Neural progenitor cell (in vitro differentiated cells): Measurements from ENCODE around the gene KCTD10. TPM values are rescaled to one million over a fixed set of nuclear protein-coding genes. Genes with fewer than 3 reads are reported as not detected.

Experiments
- DNase-seq: peaks from one replicate; pipeline ENCODE4 v3.0.0-alpha.2; 2016; ENCODE audit warnings: low spot score
- H2AFZ ChIP-seq: fragments of 200-600 bp; sonication (generic); replicated peaks from 2 replicates; pipeline ENCODE4 v1.6.1; 2016; ENCODE audit warnings: antibody characterized with exemption
- H3F3A ChIP-seq: fragments of 200-600 bp; sonication (generic); 2 replicates; pipeline ENCODE4 v1.6.1; 2016; ENCODE audit warnings: antibody characterized with exemption, low read depth
- H3K27ac ChIP-seq: fragments of 200-600 bp; sonication (generic); 2 replicates; pipeline ENCODE4 v1.5.1; 2016; ENCODE audit warnings: mild to moderate bottlenecking
- H3K27me3 ChIP-seq: fragments of 200-600 bp; sonication (generic); 2 replicates; pipeline ENCODE4 v1.6.1; 2016; ENCODE audit warnings: mild to moderate bottlenecking, moderate library complexity
- H3K36me3 ChIP-seq: fragments of 200-600 bp; sonication (generic); 2 replicates; pipeline ENCODE4 v1.5.1; 2016
- H3K4me1 ChIP-seq: fragments of 200-600 bp; sonication (generic); 2 replicates; pipeline ENCODE4 v1.6.1; 2016; ENCODE audit warnings: mixed run types
- H3K4me2 ChIP-seq: fragments of 200-600 bp; sonication (generic); 2 replicates; pipeline ENCODE4 v1.6.1; 2016
- H3K4me3 ChIP-seq: fragments of 200-600 bp; sonication (generic); 2 replicates; pipeline ENCODE4 v1.5.1; 2016
- H3K79me2 ChIP-seq: fragments of 200-600 bp; sonication (generic); 2 replicates; pipeline ENCODE4 v1.6.1; 2016; ENCODE audit warnings: low read depth
- H3K9ac ChIP-seq: fragments of 200-600 bp; sonication (generic); 2 replicates; pipeline ENCODE4 v1.6.1; 2016
- H3K9me3 ChIP-seq: fragments of 200-600 bp; sonication (generic); 2 replicates; pipeline ENCODE4 v1.5.1; 2016; ENCODE audit warnings: low read depth
- H4K20me1 ChIP-seq: fragments of 200-600 bp; sonication (generic); 2 replicates; pipeline ENCODE4 v1.6.1; 2016; ENCODE audit warnings: low read depth
- H3K27ac Mint-ChIP-seq: 3 replicates; pipeline ENCODE4 v1.8.0; 2021; ENCODE audit warnings: mixed read lengths
- H3K27me3 Mint-ChIP-seq: 2 replicates; pipeline ENCODE4 v1.8.0; 2022; ENCODE audit warnings: low read depth, mild to moderate bottlenecking, inconsistent platforms, moderate library complexity, mixed read lengths; ENCODE audit not compliant: insufficient read depth
- H3K36me3 Mint-ChIP-seq: 3 replicates; pipeline ENCODE4 v1.8.0; 2021; ENCODE audit warnings: mixed read lengths
- H3K4me1 Mint-ChIP-seq: 3 replicates; pipeline ENCODE4 v1.8.0; 2021; ENCODE audit warnings: mixed read lengths
- H3K4me3 Mint-ChIP-seq: 3 replicates; pipeline ENCODE4 v1.8.0; 2021; ENCODE audit warnings: mild to moderate bottlenecking, moderate library complexity, mixed read lengths
- H3K9me3 Mint-ChIP-seq: 3 replicates; pipeline ENCODE4 v1.8.0; 2020; ENCODE audit warnings: mixed read lengths
- EZH2 ChIP-seq: fragments of 200-600 bp; sonication (generic); IDR thresholded peaks from 2 replicates; pipeline ENCODE4 v1.6.1; 2017; ENCODE audit warnings: antibody characterized with exemption, mild to moderate bottlenecking, moderate library complexity
- EZH2phosphoT487 ChIP-seq: fragments of 200-600 bp; sonication (generic); IDR thresholded peaks from 2 replicates; pipeline ENCODE4 v1.6.1; 2017; ENCODE audit warnings: antibody characterized with exemption
- total RNA-seq: library from RNA; depleted of rRNA; stranded (reverse); fragments of >200 nt; gene quantifications from 2 replicates; pipeline ENCODE4 v1.2.3, GENCODE V29; 2015; ENCODE audit warnings: low replicate concordance
- TF ChIP-seq, protein P1 (sequence below): fragments of 200-600 bp; sonication (generic); IDR thresholded peaks from 2 replicates; pipeline ENCODE4 v1.5.1; 2017; ENCODE audit warnings: antibody characterized with exemption, mild to moderate bottlenecking

Gene KCTD10
- total RNA-seq, 1 donor from 2014 or later, result 57.5 TPM

DNA sequence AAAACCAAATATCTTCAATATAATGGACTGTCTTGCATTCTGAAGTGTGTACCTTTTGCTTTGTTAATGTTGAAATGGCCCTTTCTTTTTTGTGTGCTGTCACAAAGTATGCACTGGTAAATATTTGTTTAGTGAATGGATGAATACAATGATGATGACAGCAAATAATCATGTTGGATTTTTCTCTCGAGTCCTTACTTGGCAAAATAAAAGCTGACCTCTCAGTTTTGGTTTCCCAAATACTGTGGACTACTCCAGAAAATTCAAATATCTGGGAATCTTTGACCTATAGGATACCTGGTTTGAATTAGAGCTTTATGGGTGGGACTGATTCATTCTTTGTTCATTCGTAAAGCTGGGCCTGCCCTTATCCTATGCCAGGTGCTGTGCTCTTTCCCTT lies 5.8 kb upstream of the KCTD10 start:
- H3K27ac Mint-ChIP-seq, result no peak overlapping the region
- TF ChIP-seq, protein P1, sequence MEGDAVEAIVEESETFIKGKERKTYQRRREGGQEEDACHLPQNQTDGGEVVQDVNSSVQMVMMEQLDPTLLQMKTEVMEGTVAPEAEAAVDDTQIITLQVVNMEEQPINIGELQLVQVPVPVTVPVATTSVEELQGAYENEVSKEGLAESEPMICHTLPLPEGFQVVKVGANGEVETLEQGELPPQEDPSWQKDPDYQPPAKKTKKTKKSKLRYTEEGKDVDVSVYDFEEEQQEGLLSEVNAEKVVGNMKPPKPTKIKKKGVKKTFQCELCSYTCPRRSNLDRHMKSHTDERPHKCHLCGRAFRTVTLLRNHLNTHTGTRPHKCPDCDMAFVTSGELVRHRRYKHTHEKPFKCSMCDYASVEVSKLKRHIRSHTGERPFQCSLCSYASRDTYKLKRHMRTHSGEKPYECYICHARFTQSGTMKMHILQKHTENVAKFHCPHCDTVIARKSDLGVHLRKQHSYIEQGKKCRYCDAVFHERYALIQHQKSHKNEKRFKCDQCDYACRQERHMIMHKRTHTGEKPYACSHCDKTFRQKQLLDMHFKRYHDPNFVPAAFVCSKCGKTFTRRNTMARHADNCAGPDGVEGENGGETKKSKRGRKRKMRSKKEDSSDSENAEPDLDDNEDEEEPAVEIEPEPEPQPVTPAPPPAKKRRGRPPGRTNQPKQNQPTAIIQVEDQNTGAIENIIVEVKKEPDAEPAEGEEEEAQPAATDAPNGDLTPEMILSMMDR, result no peak
- TF ChIP-seq EZH2 (no peak), EZH2phosphoT487 (no peak)
- H4K20me1 ChIP-seq, result peaks cover 2% of the 10 kb centered on the region
- H3K36me3 Mint-ChIP-seq, result peaks cover 10% of the 10 kb centered on the region
- H3K4me1 Mint-ChIP-seq, result peaks cover 10% of the 10 kb centered on the region
- H3K4me3 Mint-ChIP-seq, result no peak overlapping the region
- H3K27ac ChIP-seq, result no peak overlapping the region
- no peaks in the 10 kb centered on the region for H3F3A ChIP-seq
- H3K9me3 ChIP-seq, result no peaks in the 10 kb centered on the region
- H3K36me3 ChIP-seq, result no peaks in the 10 kb centered on the region
- no peak overlapping the region for H3K4me3 ChIP-seq
- no peak for DNase-seq
- no peak overlapping the region for H2AFZ ChIP-seq
- no peak overlapping the region for H3K9ac ChIP-seq
- peaks cover 24% of the 10 kb centered on the region for H3K79me2 ChIP-seq
- H3K9me3 Mint-ChIP-seq, result no peaks in the 10 kb centered on the region
- H3K4me1 ChIP-seq, result peaks cover 7% of the 10 kb centered on the region
- no peak overlapping the region for H3K4me2 ChIP-seq
- no peaks in the 10 kb centered on the region for H3K27me3 ChIP-seq
- peaks cover 2% of the 10 kb centered on the region for H3K27me3 Mint-ChIP-seq

DNA sequence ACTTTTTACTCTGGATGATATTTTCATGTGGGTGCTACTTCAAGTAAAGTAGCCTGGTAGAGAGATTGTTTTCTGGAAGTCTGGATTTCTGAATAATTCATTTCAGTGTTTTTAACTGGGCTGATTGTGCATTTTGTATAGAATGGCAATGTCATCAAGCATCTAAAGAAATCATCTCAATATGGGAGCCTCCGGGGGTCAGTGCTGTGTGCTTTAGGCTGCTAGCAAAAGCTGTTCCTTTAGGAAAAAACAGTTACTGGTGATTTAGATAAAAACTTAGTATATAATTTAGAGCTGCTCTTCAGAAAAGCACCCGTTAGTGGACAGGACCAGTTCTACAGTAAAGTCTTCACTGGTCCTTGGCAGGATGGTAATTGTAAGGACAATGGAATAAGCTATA lies 5.4 kb upstream of the KCTD10 start:
- Histone ChIP-seq H3K36me3 (no peaks in the 10 kb centered on the region), H3K4me2 (no peak overlapping the region), H3K4me3 (no peak overlapping the region), H4K20me1 (peaks cover 2% of the 10 kb centered on the region), H3K79me2 (peaks cover 27% of the 10 kb centered on the region), H3K27me3 (no peaks in the 10 kb centered on the region), H2AFZ (no peak overlapping the region), H3K27ac (no peak overlapping the region), H3F3A (no peaks in the 10 kb centered on the region), H3K4me1 (peaks cover 7% of the 10 kb centered on the region), H3K9ac (no peak overlapping the region), H3K9me3 (no peaks in the 10 kb centered on the region)
- peaks cover 2% of the 10 kb centered on the region for H3K27me3 Mint-ChIP-seq
- peaks cover 10% of the 10 kb centered on the region for H3K4me1 Mint-ChIP-seq
- H3K36me3 Mint-ChIP-seq, result peaks cover 10% of the 10 kb centered on the region
- no peak for DNase-seq
- H3K9me3 Mint-ChIP-seq, result no peaks in the 10 kb centered on the region
- no peak overlapping the region for H3K27ac Mint-ChIP-seq
- H3K4me3 Mint-ChIP-seq, result no peak overlapping the region
- TF ChIP-seq, protein P1, result no peak
- no peak for TF ChIP-seq EZH2phosphoT487
- no peak for TF ChIP-seq EZH2

DNA sequence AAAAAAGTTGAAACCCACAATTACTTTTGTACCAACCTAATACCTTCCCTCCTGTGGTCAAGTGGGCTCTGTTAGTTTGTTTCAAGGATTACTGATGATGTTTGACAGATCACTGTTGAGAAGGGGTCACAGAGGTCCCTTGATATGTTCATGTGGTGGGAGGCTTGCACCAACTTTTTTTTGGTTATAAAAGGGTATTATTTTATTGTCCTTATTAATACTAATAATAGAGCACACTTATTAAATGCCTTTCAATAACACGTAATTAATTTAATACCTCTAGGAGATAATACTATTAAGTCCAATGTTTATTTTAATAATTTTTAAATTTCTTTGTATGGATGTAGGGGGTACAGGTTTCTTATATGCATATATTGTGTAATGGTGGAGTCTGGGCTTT lies 4.8 kb upstream of the KCTD10 start:
- TF ChIP-seq EZH2phosphoT487, result no peak
- TF ChIP-seq EZH2, result no peak
- TF ChIP-seq, protein P1, result no peak
- H3K27ac Mint-ChIP-seq, result no peak overlapping the region
- no peaks in the 10 kb centered on the region for H3K9me3 Mint-ChIP-seq
- Histone ChIP-seq H3K79me2 (peaks cover 29% of the 10 kb centered on the region), H3K4me1 (peaks cover 7% of the 10 kb centered on the region), H3K36me3 (no peaks in the 10 kb centered on the region), H3K9me3 (no peaks in the 10 kb centered on the region), H3K4me3 (no peak overlapping the region), H3K27ac (no peak overlapping the region), H2AFZ (no peak overlapping the region), H3K27me3 (no peaks in the 10 kb centered on the region), H3K4me2 (no peak overlapping the region), H4K20me1 (peaks cover 2% of the 10 kb centered on the region), H3K9ac (no peak overlapping the region), H3F3A (no peaks in the 10 kb centered on the region)
- H3K36me3 Mint-ChIP-seq, result peaks cover 10% of the 10 kb centered on the region
- no peak for DNase-seq
- peaks cover 10% of the 10 kb centered on the region for H3K4me1 Mint-ChIP-seq
- no peak overlapping the region for H3K4me3 Mint-ChIP-seq
- H3K27me3 Mint-ChIP-seq, result peaks cover 2% of the 10 kb centered on the region
